SK-N-SH (cell line): ENCODE measurements around the gene LRRC40. TPM values are rescaled to one million over a fixed set of nuclear protein-coding genes. Genes with fewer than 3 reads are reported as not detected.

Source experiments
- CTCF ChIA-PET: fragments of 300-600, 350-600 bp; formaldehyde crosslinking; extraction: SDS; loops from one replicate; lab custom pipeline; 2021; lab: Yijun Ruan, JAX
- POLR2A ChIA-PET: fragments of 350-600 bp; sonication (Branson Sonifier 250); formaldehyde crosslinking; extraction: SDS; loops from one replicate; lab custom pipeline; 2020; ENCODE audit warnings: antibody characterized with exemption, inconsistent platforms; lab: Yijun Ruan, JAX
- DNase-seq: peaks from one replicate; pipeline ENCODE4 v3.0.0; 2012
- H2AFZ ChIP-seq: fragments of 200-600 bp; sonication (generic); 2 replicates; pipeline ENCODE4 v1.8.1; 2016; ENCODE audit warnings: antibody characterized with exemption, mild to moderate bottlenecking, low read depth
- H3F3A ChIP-seq: fragments of 200-600 bp; sonication (generic); replicated peaks from 2 replicates; pipeline ENCODE3; 2016; ENCODE audit warnings: antibody characterized with exemption, mild to moderate bottlenecking; ENCODE audit not compliant: insufficient read depth
- H3K27ac ChIP-seq, 2 experiments: fragments of 200-500 bp in 1 of 2; fragments of 200-600 bp in 1 of 2; sonication (Bioruptor generic) in 1 of 2; sonication (generic), shearing (Covaris generic) in 1 of 2; 2 replicates each; pipeline versions ENCODE4 v1.5.1 to v1.6.1; 2014 to 2016; ENCODE audit warnings: low read depth in 2 of 2, inconsistent platforms in 1 of 2, low read length in 1 of 2, mild to moderate bottlenecking in 1 of 2, mixed read lengths in 1 of 2
- H3K27me3 ChIP-seq: fragments of 200-600 bp; sonication (generic), shearing (Covaris generic); 2 replicates; pipeline ENCODE4 v1.6.1; 2016; ENCODE audit warnings: mixed run types; ENCODE audit not compliant: insufficient read depth
- H3K36me3 ChIP-seq, 2 experiments: fragments of 200-500 bp in 1 of 2; fragments of 200-600 bp in 1 of 2; sonication (Bioruptor generic) in 1 of 2; sonication (generic) in 1 of 2; replicated peaks in 1 of 2; 2 replicates each; pipeline versions ENCODE3 to v1.5.1; 2014 to 2016; ENCODE audit warnings: low read length in 1 of 2, mild to moderate bottlenecking in 1 of 2; ENCODE audit not compliant: insufficient read depth in 2 of 2, control insufficient read depth in 1 of 2
- H3K4me1 ChIP-seq, 2 experiments: fragments of 200-500 bp in 1 of 2; fragments of 200-600 bp in 1 of 2; sonication (Bioruptor generic) in 1 of 2; sonication (generic), shearing (Covaris generic) in 1 of 2; 2 replicates each; pipeline versions ENCODE4 v1.5.1 to v1.6.1; 2014 to 2016; ENCODE audit warnings: low read depth in 1 of 2, low read length in 1 of 2, mixed run types in 1 of 2; ENCODE audit not compliant: insufficient read depth in 2 of 2, control insufficient read depth in 1 of 2
- H3K4me2 ChIP-seq: fragments of 200-600 bp; sonication (generic), shearing (Covaris generic); 2 replicates; pipeline ENCODE4 v1.6.1; 2017; ENCODE audit warnings: mixed run types
- H3K4me3 ChIP-seq, 2 experiments: fragments of 200-500 bp in 1 of 2; fragments of 200-600 bp in 1 of 2; sonication (Bioruptor generic) in 1 of 2; sonication (generic), shearing (Covaris generic) in 1 of 2; 2 replicates each; pipeline versions ENCODE4 v1.5.1 to v1.8.1; 2014 to 2016; ENCODE audit warnings: low read depth in 2 of 2, inconsistent platforms in 1 of 2, low read length in 1 of 2, mild to moderate bottlenecking in 1 of 2, mixed read lengths in 1 of 2, moderate library complexity in 1 of 2
- H3K79me2 ChIP-seq: fragments of 200-600 bp; sonication (generic); 2 replicates; pipeline ENCODE4 v1.8.1; 2017; ENCODE audit warnings: mild to moderate bottlenecking; ENCODE audit not compliant: insufficient read depth
- H3K9ac ChIP-seq: fragments of 200-600 bp; sonication (generic); 2 replicates; pipeline ENCODE4 v1.6.1; 2017; ENCODE audit warnings: mixed run types
- H3K9me2 ChIP-seq: fragments of 200-600 bp; sonication (generic); 2 replicates; pipeline ENCODE4 v1.6.1; 2017; ENCODE audit warnings: mixed run types
- H3K9me3 ChIP-seq: fragments of 200-600 bp; sonication (generic); 2 replicates; pipeline ENCODE4 v1.6.1; 2017; ENCODE audit warnings: mixed run types, mild to moderate bottlenecking, moderate library complexity
- H4K20me1 ChIP-seq: fragments of 200-600 bp; sonication (generic); 2 replicates; pipeline ENCODE4 v1.6.1; 2017; ENCODE audit warnings: mild to moderate bottlenecking, mixed run types; ENCODE audit not compliant: insufficient read depth
- EP300 ChIP-seq, 2 experiments: IDR thresholded peaks; 2 replicates each; pipeline versions ENCODE4 v1.4.0 to v1.6.1; 2012; ENCODE audit warnings: borderline replicate concordance in 1 of 2, low read depth in 1 of 2, low read length in 1 of 2
- EZH2phosphoT487 ChIP-seq: fragments of 200-600 bp; sonication (generic); IDR thresholded peaks from 2 replicates; pipeline ENCODE4 v1.6.1; 2017; ENCODE audit warnings: low read depth, mixed run types, mild to moderate bottlenecking, antibody characterized with exemption, moderate library complexity, borderline replicate concordance
- FOSL2 ChIP-seq: IDR thresholded peaks from 2 replicates; pipeline ENCODE4 v1.4.0; 2012; ENCODE audit warnings: low read depth, mild to moderate bottlenecking, moderate library complexity, borderline replicate concordance
- FOXM1 ChIP-seq: IDR thresholded peaks from 2 replicates; pipeline ENCODE4 v1.4.0; 2012; ENCODE audit warnings: low read depth, mild to moderate bottlenecking
- GATA2 ChIP-seq: sonication (generic); formaldehyde crosslinking; IDR thresholded peaks from 2 replicates; pipeline ENCODE4 v1.5.0; 2020; ENCODE audit warnings: mild to moderate bottlenecking, missing genetic modification reagents
- JUND ChIP-seq: IDR thresholded peaks from 2 replicates; pipeline ENCODE4 v1.4.0; 2012
- MEF2A ChIP-seq: IDR thresholded peaks from 2 replicates; pipeline ENCODE4 v1.4.0; 2012; ENCODE audit warnings: low read depth, borderline replicate concordance
- MXI1 ChIP-seq: IDR thresholded peaks from 2 replicates; pipeline ENCODE4 v1.6.1; 2012; ENCODE audit warnings: mild to moderate bottlenecking, low read depth, low read length, improper control_type of control experiment
- RCOR1 ChIP-seq: fragments of 150-350 bp; IDR thresholded peaks from 2 replicates; pipeline ENCODE4 v1.6.1; 2017; ENCODE audit warnings: antibody characterized with exemption, low read length
- RFX5 ChIP-seq: IDR thresholded peaks from 2 replicates; pipeline ENCODE4 v1.6.1; 2012; ENCODE audit warnings: mild to moderate bottlenecking, improper control_type of control experiment, low read length
- RXRA ChIP-seq: IDR thresholded peaks from 2 replicates; pipeline ENCODE4 v1.4.0; 2012; ENCODE audit warnings: low read depth, mild to moderate bottlenecking, borderline replicate concordance
- SIN3A ChIP-seq: IDR thresholded peaks from 2 replicates; pipeline ENCODE4 v1.6.1; 2012; ENCODE audit warnings: low read depth, mild to moderate bottlenecking, low read length, moderate library complexity, borderline replicate concordance
- SMC3 ChIP-seq: IDR thresholded peaks from 2 replicates; pipeline ENCODE4 v1.6.1; 2012; ENCODE audit warnings: low read depth, low read length, improper control_type of control experiment
- TAF1 ChIP-seq: IDR thresholded peaks from 2 replicates; pipeline ENCODE4 v1.6.1; 2012; ENCODE audit warnings: low read depth, mild to moderate bottlenecking, low read length, moderate library complexity, borderline replicate concordance
- TCF12 ChIP-seq: IDR thresholded peaks from 2 replicates; pipeline ENCODE4 v1.4.0; 2012
- WGBS: methylation state at CpG from one replicate; pipeline ENCODE4 v1.1.6; 2017; ENCODE audit warnings: low lambda C conversion rate; 5-methylcytosine and 5-hydroxymethylcytosine counted together
- polyA plus RNA-seq, 3 experiments: library from polyadenylated mRNA; depleted of rRNA; stranded (reverse); fragments of >200 nt; gene quantifications; 2 replicates each; pipeline ENCODE4 v1.2.3, GENCODE V29; 2012
- TF ChIP-seq, protein P1 (sequence below): fragments of 150-350 bp; IDR thresholded peaks from 2 replicates; pipeline ENCODE4 v1.6.1; 2017; ENCODE audit warnings: antibody characterized with exemption, low read length, low read depth, borderline replicate concordance
- TF ChIP-seq, protein P2 (sequence below): IDR thresholded peaks from 2 replicates; pipeline ENCODE4; 2012
- TF ChIP-seq, protein P3 (sequence below): IDR thresholded peaks from 2 replicates; pipeline ENCODE4 v1.4.0; 2012; ENCODE audit warnings: low read depth
- TF ChIP-seq, protein P4 (sequence below): fragments of 200-600 bp; sonication (generic); IDR thresholded peaks from 2 replicates; pipeline ENCODE4 v1.6.1; 2017; ENCODE audit warnings: antibody characterized with exemption, mild to moderate bottlenecking, moderate library complexity

Gene LRRC40
- polyA plus RNA-seq, 1 of the 3 experiments (the other 2 are of a cell fraction), result 5.6 TPM

DNA sequence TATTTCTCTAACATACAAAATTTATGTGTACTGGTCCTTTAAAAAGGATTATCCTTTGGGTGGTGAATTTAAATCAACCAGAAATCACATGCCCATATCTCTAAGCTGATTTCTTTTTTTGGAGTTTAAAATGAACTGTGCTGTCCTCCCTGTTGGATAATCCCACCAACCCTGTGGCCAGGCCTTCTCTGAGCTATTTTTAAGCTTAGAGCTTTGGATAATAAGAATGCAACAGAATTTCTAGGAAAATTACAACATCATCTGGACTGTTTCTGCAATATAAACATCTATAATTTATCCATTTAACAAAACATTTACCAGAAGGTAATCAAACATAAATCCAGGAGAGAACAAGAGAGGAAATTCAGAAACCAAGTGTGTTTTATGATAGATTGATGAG lies 88.3 kb downstream of the LRRC40 start:
- CTCF ChIA-PET, result interaction anchor here (1.2 to 2.4 kb wide), 2 partner anchors 16 to 26 kb away, joined by 3 to 5 read pairs; no protein-coding TSS in a partner anchor

DNA sequence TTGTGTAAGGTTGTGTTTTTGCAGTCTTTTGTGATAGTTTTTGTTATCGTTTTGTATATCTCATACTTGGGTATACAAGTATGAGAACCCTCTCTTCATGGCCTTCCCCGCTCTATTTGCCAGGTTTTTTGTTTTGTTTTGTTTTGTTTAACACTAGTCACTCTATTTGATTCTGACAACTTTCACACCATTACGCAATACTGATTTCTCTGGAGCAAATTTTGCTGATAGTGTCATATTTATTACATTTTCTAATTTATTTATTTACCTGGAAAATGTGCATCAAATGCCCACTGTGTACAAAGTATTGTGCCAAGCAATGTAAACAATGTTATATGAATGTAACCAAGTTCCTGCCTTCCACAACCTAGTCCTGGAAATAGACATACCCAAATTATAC lies 90.1 kb downstream of the LRRC40 start:
- H4K20me1 ChIP-seq, result no peaks in the 10 kb centered on the region
- no peak overlapping the region for H3K9ac ChIP-seq
- H3F3A ChIP-seq, result no peaks in the 10 kb centered on the region
- no peaks in the 10 kb centered on the region for H3K9me3 ChIP-seq
- H3K4me2 ChIP-seq, result no peak overlapping the region
- no peaks in the 10 kb centered on the region for H3K9me2 ChIP-seq
- H3K27me3 ChIP-seq, result no peaks in the 10 kb centered on the region
- no peaks in the 10 kb centered on the region for H3K4me1 ChIP-seq
- DNase-seq, result no peak
- no peaks in the 10 kb centered on the region for H3K36me3 ChIP-seq
- H3K4me3 ChIP-seq, result no peak overlapping the region
- TF ChIP-seq SMC3, result no peak
- TF ChIP-seq JUND, result no peak
- TF ChIP-seq TAF1, result no peak
- TF ChIP-seq, protein P1, sequence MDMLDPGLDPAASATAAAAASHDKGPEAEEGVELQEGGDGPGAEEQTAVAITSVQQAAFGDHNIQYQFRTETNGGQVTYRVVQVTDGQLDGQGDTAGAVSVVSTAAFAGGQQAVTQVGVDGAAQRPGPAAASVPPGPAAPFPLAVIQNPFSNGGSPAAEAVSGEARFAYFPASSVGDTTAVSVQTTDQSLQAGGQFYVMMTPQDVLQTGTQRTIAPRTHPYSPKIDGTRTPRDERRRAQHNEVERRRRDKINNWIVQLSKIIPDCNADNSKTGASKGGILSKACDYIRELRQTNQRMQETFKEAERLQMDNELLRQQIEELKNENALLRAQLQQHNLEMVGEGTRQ, result no peak
- TF ChIP-seq RFX5, result no peak
- TF ChIP-seq, protein P2, sequence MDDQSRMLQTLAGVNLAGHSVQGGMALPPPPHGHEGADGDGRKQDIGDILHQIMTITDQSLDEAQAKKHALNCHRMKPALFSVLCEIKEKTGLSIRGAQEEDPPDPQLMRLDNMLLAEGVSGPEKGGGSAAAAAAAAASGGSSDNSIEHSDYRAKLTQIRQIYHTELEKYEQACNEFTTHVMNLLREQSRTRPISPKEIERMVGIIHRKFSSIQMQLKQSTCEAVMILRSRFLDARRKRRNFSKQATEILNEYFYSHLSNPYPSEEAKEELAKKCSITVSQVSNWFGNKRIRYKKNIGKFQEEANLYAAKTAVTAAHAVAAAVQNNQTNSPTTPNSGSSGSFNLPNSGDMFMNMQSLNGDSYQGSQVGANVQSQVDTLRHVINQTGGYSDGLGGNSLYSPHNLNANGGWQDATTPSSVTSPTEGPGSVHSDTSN, result no peak
- no peak for TF ChIP-seq TCF12
- 77% methylated on average over 3 of the region's 3 CpGs for WGBS
- no peak overlapping the region for H2AFZ ChIP-seq
- no peaks in the 10 kb centered on the region for H3K79me2 ChIP-seq
- CTCF ChIA-PET, result no interaction called here
- no peak overlapping the region for H3K27ac ChIP-seq
- POLR2A ChIA-PET, result no interaction called here

More for the DNA sequence above, 88.3 kb downstream of the LRRC40 start:
- Histone ChIP-seq H3K9ac (no peak overlapping the region), H3K4me1 (no peaks in the 10 kb centered on the region), H3K79me2 (no peaks in the 10 kb centered on the region), H3F3A (no peaks in the 10 kb centered on the region), H2AFZ (no peak overlapping the region), H3K27ac (no peak overlapping the region), H3K4me3 (no peak overlapping the region), H3K9me3 (no peaks in the 10 kb centered on the region), H4K20me1 (no peaks in the 10 kb centered on the region), H3K36me3 (no peaks in the 10 kb centered on the region), H3K4me2 (no peak overlapping the region), H3K9me2 (no peaks in the 10 kb centered on the region), H3K27me3 (no peaks in the 10 kb centered on the region)
- TF ChIP-seq MEF2A (no peak), RCOR1 (no peak), MXI1 (no peak), EP300 (IDR thresholded peaks at IDR 0.05; ENCODE audit: borderline replicate concordance in 1 of 2, low read depth in 1 of 2, low read length in 1 of 2) (no peak), EZH2phosphoT487 (no peak), FOXM1 (no peak), SIN3A (no peak), SMC3 (no peak), RXRA (no peak), TCF12 (no peak), RFX5 (no peak), FOSL2 (no peak), GATA2 (no peak)
- TF ChIP-seq, protein P3, sequence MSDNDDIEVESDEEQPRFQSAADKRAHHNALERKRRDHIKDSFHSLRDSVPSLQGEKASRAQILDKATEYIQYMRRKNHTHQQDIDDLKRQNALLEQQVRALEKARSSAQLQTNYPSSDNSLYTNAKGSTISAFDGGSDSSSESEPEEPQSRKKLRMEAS, result no peak
- TF ChIP-seq, protein P1, result no peak
- TF ChIP-seq, protein P4, sequence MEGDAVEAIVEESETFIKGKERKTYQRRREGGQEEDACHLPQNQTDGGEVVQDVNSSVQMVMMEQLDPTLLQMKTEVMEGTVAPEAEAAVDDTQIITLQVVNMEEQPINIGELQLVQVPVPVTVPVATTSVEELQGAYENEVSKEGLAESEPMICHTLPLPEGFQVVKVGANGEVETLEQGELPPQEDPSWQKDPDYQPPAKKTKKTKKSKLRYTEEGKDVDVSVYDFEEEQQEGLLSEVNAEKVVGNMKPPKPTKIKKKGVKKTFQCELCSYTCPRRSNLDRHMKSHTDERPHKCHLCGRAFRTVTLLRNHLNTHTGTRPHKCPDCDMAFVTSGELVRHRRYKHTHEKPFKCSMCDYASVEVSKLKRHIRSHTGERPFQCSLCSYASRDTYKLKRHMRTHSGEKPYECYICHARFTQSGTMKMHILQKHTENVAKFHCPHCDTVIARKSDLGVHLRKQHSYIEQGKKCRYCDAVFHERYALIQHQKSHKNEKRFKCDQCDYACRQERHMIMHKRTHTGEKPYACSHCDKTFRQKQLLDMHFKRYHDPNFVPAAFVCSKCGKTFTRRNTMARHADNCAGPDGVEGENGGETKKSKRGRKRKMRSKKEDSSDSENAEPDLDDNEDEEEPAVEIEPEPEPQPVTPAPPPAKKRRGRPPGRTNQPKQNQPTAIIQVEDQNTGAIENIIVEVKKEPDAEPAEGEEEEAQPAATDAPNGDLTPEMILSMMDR, result no peak
- POLR2A ChIA-PET, result no interaction called here
- no peak for DNase-seq
